HS-27A (cell line): Measurements from ENCODE around the gene TCEANC2.
"Not testable (repeated sequence)": the region's sequence is repeated elsewhere in the genome, so short reads cannot be mapped to it uniquely, and the experiment has no call there.

ENCODE experiments used
- DNase-seq: peaks from one replicate; pipeline ENCODE4 v3.0.0-alpha.2; 2012; ENCODE audit warnings: low read depth, missing footprints

TCEANC2 gene

GRCh38 chr1:54086754-54087153, 33.3 kb downstream of the TCEANC2 start:
- no peak for DNase-seq

- no peak for DNase-seq
Measured at GRCh38 chr1:54088385-54088784, 35.0 kb downstream of the TCEANC2 start.

GRCh38 chr1:54091666-54092065, 38.3 kb downstream of the TCEANC2 start:
- DNase-seq, result no peak

GRCh38 chr1:54094001-54094729, 40.8 kb downstream of the TCEANC2 start:
- DNase-seq, result no peak

GRCh38 chr1:54094730-54095105, 41.3 kb downstream of the TCEANC2 start:
- DNase-seq, result not testable (repeated sequence)

GRCh38 chr1:54095546-54096226, 42.3 kb downstream of the TCEANC2 start:
- no peak for DNase-seq

- DNase-seq, result no peak
Measured at GRCh38 chr1:54096227-54096876, 42.9 kb downstream of the TCEANC2 start.

- no peak for DNase-seq
Measured at GRCh38 chr1:54096877-54097240, 43.5 kb downstream of the TCEANC2 start.

GRCh38 chr1:54099061-54099610, 45.7 kb downstream of the TCEANC2 start:
- no peak for DNase-seq

GRCh38 chr1:54100500-54100899, 47.1 kb downstream of the TCEANC2 start:
- DNase-seq, result no peak

- no peak for DNase-seq
Measured at GRCh38 chr1:54103414-54103813, 50.0 kb downstream of the TCEANC2 start.

- not testable (repeated sequence) for DNase-seq
Measured at GRCh38 chr1:54104613-54105012, 51.2 kb downstream of the TCEANC2 start.

- DNase-seq, result no peak
Measured at GRCh38 chr1:54105080-54105479, 51.7 kb downstream of the TCEANC2 start.

- no peak for DNase-seq
Measured at GRCh38 chr1:54105736-54106269, 52.4 kb downstream of the TCEANC2 start.

GRCh38 chr1:54107131-54107530, 53.7 kb downstream of the TCEANC2 start:
- no peak for DNase-seq

- DNase-seq, result no peak
Measured at GRCh38 chr1:54108156-54108555, 54.7 kb downstream of the TCEANC2 start.

GRCh38 chr1:54109129-54110090, 56.0 kb downstream of the TCEANC2 start:
- DNase-seq, result no peak

- DNase-seq, result no peak
Measured at GRCh38 chr1:54110996-54111395, 57.6 kb downstream of the TCEANC2 start.

GRCh38 chr1:54111624-54112023, 58.2 kb downstream of the TCEANC2 start:
- no peak for DNase-seq

GRCh38 chr1:54112027-54112426, 58.6 kb downstream of the TCEANC2 start:
- DNase-seq, result no peak

GRCh38 chr1:54112705-54113368, 59.4 kb downstream of the TCEANC2 start:
- DNase-seq, result no peak
